ENCODE data around the gene BICD1. TPM values are rescaled to one million over a fixed set of nuclear protein-coding genes. Genes with fewer than 3 reads are reported as not detected.

BICD1 gene
- total and polyA plus RNA-seq, 2 donors (not counting 1 experiment from before 2014, with no cell fraction given) = 15.2 to 93.5 TPM

DNA sequence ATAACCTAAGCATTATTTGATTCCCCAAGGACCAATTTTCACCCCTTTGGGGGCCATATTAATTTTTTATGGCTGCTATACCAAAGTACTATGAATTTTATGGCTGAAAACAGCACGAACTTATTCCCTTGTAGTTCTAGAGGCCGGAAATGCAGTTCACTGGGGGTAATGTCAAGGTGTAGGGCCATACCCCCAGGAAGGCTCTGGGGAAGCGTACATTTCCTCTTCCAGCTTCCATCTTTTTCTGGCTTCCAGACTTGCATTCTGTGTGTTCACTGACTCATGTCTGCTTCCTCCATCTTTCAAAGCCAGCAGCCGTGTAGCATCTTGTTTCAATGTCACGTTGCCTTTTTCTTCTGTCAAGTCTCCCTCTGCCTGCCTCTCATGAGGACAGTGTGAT is 133.5 kb downstream of the BICD1 start:
- intact Hi-C loops (cut with micrococcal nuclease) = no loop called here
- Histone ChIP-seq H3K9me3 (ENCODE audit: control extremely low read depth in 1 of 3, control insufficient read depth in 2 of 3, insufficient read depth in 1 of 3, low read length in 2 of 3) (peaks cover 1 to 7% (median 6%) of the 10 kb centered on the region in 3 donors), H3K9ac (ENCODE audit: low read length) (no peak overlapping the region), H3K4me1 (ENCODE audit: control insufficient read depth in 2 of 2, insufficient read depth in 2 of 2, low read length in 2 of 2) (no peaks in the 10 kb centered on the region), H3K4me2 (replicated peaks; ENCODE audit: low read depth, low read length, poor library complexity, severe bottlenecking) (no peak overlapping the region), H3K27ac (ENCODE audit: low read length in 2 of 2) (no peak overlapping the region), H3K4me3 (ENCODE audit: control extremely low read depth in 1 of 5, extremely low read depth in 1 of 5, insufficient read depth in 1 of 5, low read depth in 2 of 5, low read length in 4 of 5) (no peak overlapping the region), H2AFZ (ENCODE audit: insufficient read depth, low read depth, low read length, poor library complexity, severe bottlenecking) (no peak overlapping the region), H3K79me2 (ENCODE audit: control insufficient read depth, insufficient read depth, low read length) (no peaks in the 10 kb centered on the region), H3K27me3 (replicated peaks in 1 of 4; ENCODE audit: control extremely low read depth in 1 of 4, control insufficient read depth in 3 of 4, insufficient read depth in 4 of 4, low read length in 3 of 4) (no peaks in the 10 kb centered on the region), H4K20me1 (ENCODE audit: control insufficient read depth, insufficient read depth, low read length, poor library complexity, severe bottlenecking) (no peaks in the 10 kb centered on the region), H3K36me3 (replicated peaks in 1 of 2; ENCODE audit: control extremely low read depth in 1 of 2, control insufficient read depth in 1 of 2, extremely low read depth in 1 of 2, insufficient read depth in 2 of 2, low read length in 1 of 2) (peaks cover 2 to 4% of the 10 kb centered on the region in 2 experiments)
- POLR2A ChIA-PET = no interaction called here
- no peaks in the 10 kb centered on the region for H3K4me1 Mint-ChIP-seq
- TF ChIP-seq EZH2 (IDR thresholded peaks at IDR 0.05; ENCODE audit: borderline replicate concordance, insufficient read depth, low read depth, low read length, poor library complexity, severe bottlenecking) = no peak
- TF ChIP-seq, protein P1, sequence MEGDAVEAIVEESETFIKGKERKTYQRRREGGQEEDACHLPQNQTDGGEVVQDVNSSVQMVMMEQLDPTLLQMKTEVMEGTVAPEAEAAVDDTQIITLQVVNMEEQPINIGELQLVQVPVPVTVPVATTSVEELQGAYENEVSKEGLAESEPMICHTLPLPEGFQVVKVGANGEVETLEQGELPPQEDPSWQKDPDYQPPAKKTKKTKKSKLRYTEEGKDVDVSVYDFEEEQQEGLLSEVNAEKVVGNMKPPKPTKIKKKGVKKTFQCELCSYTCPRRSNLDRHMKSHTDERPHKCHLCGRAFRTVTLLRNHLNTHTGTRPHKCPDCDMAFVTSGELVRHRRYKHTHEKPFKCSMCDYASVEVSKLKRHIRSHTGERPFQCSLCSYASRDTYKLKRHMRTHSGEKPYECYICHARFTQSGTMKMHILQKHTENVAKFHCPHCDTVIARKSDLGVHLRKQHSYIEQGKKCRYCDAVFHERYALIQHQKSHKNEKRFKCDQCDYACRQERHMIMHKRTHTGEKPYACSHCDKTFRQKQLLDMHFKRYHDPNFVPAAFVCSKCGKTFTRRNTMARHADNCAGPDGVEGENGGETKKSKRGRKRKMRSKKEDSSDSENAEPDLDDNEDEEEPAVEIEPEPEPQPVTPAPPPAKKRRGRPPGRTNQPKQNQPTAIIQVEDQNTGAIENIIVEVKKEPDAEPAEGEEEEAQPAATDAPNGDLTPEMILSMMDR (IDR thresholded peaks at IDR 0.05) = no peak
- peaks cover 15% of the 10 kb centered on the region for H3K9me3 Mint-ChIP-seq (ENCODE audit: insufficient read depth)
- DNase-seq (no peak), ATAC-seq (ENCODE audit: low read depth) (no peak)
- 92% methylated on average over 5 of the region's 5 CpGs for WGBS (ENCODE audit: insufficient coverage)
- H3K4me3 Mint-ChIP-seq = no peak overlapping the region
- no peak overlapping the region for H3K27ac Mint-ChIP-seq
- CTCF ChIA-PET = no interaction called here
- H3K27me3 Mint-ChIP-seq = no peaks in the 10 kb centered on the region

DNA sequence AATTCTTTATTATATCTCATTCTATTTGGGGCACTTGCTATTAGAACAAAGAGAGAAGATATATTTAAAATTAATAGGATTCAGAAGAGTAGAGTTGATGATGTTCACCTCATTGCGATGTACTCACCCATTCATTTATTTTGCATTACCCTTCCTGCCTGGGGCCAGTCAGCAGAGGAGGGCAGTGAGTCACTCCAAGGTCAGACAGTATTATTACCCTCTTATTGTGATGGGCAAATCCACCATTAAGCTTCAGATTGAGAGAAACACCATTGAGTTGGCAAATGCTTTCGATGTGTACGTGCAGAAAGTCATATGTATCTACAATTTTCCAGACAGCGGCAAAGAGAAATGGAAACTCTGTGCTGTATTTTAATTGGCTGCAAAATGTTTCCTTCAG is 134.2 kb downstream of the BICD1 start:
- no peaks in the 10 kb centered on the region for H3K27me3 ChIP-seq (replicated peaks in 1 of 4; ENCODE audit: control extremely low read depth in 1 of 4, control insufficient read depth in 3 of 4, insufficient read depth in 4 of 4, low read length in 3 of 4)
- H3K79me2 ChIP-seq (ENCODE audit: control insufficient read depth, insufficient read depth, low read length) = no peaks in the 10 kb centered on the region
- DNase-seq (no peak), ATAC-seq (ENCODE audit: low read depth) (no peak)
- H4K20me1 ChIP-seq (ENCODE audit: control insufficient read depth, insufficient read depth, low read length, poor library complexity, severe bottlenecking) = no peaks in the 10 kb centered on the region
- no peak overlapping the region for H3K4me2 ChIP-seq (replicated peaks; ENCODE audit: low read depth, low read length, poor library complexity, severe bottlenecking)
- Mint-ChIP-seq H3K27me3 (no peaks in the 10 kb centered on the region), H3K4me1 (no peaks in the 10 kb centered on the region), H3K9me3 (ENCODE audit: insufficient read depth) (peaks cover 15% of the 10 kb centered on the region), H3K4me3 (no peak overlapping the region), H3K27ac (no peak overlapping the region)
- CTCF ChIA-PET = interaction anchor here (1.0 kb wide), 1 partner anchor 180 kb away, joined by 3 read pairs; no protein-coding TSS in a partner anchor
- TF ChIP-seq, protein P1 (IDR thresholded peaks at IDR 0.05) = no peak
- no peak for TF ChIP-seq EZH2 (IDR thresholded peaks at IDR 0.05; ENCODE audit: borderline replicate concordance, insufficient read depth, low read depth, low read length, poor library complexity, severe bottlenecking)
- H3K9ac ChIP-seq (ENCODE audit: low read length) = no peak overlapping the region
- no CpG with 5 or more reads among the region's 4 CpGs for WGBS (ENCODE audit: insufficient coverage)
- no peak overlapping the region for H2AFZ ChIP-seq (ENCODE audit: insufficient read depth, low read depth, low read length, poor library complexity, severe bottlenecking)
- POLR2A ChIA-PET = no interaction called here
- H3K36me3 ChIP-seq (replicated peaks in 1 of 2; ENCODE audit: control extremely low read depth in 1 of 2, control insufficient read depth in 1 of 2, extremely low read depth in 1 of 2, insufficient read depth in 2 of 2, low read length in 1 of 2) = peaks cover 2 to 4% of the 10 kb centered on the region in 2 experiments
- no peak overlapping the region for H3K27ac ChIP-seq (ENCODE audit: low read length in 2 of 2)
- peaks cover 1 to 7% (median 6%) of the 10 kb centered on the region in 3 donors for H3K9me3 ChIP-seq (ENCODE audit: control extremely low read depth in 1 of 3, control insufficient read depth in 2 of 3, insufficient read depth in 1 of 3, low read length in 2 of 3)
- intact Hi-C loops (cut with micrococcal nuclease) = no loop called here
- H3K4me3 ChIP-seq (ENCODE audit: control extremely low read depth in 1 of 5, extremely low read depth in 1 of 5, insufficient read depth in 1 of 5, low read depth in 2 of 5, low read length in 4 of 5) = no peak overlapping the region
- no peaks in the 10 kb centered on the region for H3K4me1 ChIP-seq (ENCODE audit: control insufficient read depth in 2 of 2, insufficient read depth in 2 of 2, low read length in 2 of 2)
